Ovary (tissue), 9 donors: ENCODE results near the gene ADNP2. TPM values are rescaled to one million over a fixed set of nuclear protein-coding genes. Genes with fewer than 3 reads are reported as not detected.

Experiments used
- DNase-seq, 5 donors: peaks; one replicate each; pipeline ENCODE4 v3.0.0-alpha.2; 2019 to 2020
- H3K27ac ChIP-seq, 2 donors: fragments of 200-600 bp; one replicate each; pipeline versions ENCODE4 v1.5.1 to v1.8.0; 2019 to 2022
- H3K27me3 ChIP-seq: fragments of 200-600 bp; one replicate; pipeline ENCODE4 v1.8.0; 2022
- H3K36me3 ChIP-seq: fragments of 200-600 bp; sonication (generic); one replicate; pipeline ENCODE4 v1.5.1; 2019
- H3K4me1 ChIP-seq: one replicate; pipeline ENCODE4 v1.8.1; 2013; ENCODE audit warnings: mild to moderate bottlenecking, moderate library complexity; ENCODE audit not compliant: insufficient read depth
- H3K4me3 ChIP-seq: fragments of 200-600 bp; sonication (generic); one replicate; pipeline ENCODE4 v1.5.1; 2017
- H3K9me3 ChIP-seq, 2 donors: fragments of 200-600 bp in 1 of 2; sonication (generic) in 1 of 2; one replicate each; pipeline versions ENCODE4 v1.5.1 to v1.8.1; 2013 to 2019; ENCODE audit warnings: mild to moderate bottlenecking in 1 of 2, moderate library complexity in 1 of 2
- CTCF ChIP-seq, 3 donors: fragments of 450-650 bp in 2 of 3; fragments of 200-600 bp in 1 of 3; IDR thresholded peaks; one replicate each; pipeline versions ENCODE4 v1.5.1 to v1.8.0; 2016 to 2022; ENCODE audit warnings: antibody characterized with exemption in 3 of 3, mild to moderate bottlenecking in 1 of 3
- EP300 ChIP-seq: sonication (generic); formaldehyde crosslinking; IDR thresholded peaks from one replicate; pipeline ENCODE4 v1.6.1; 2017; ENCODE audit warnings: antibody characterized with exemption
- POLR2A ChIP-seq: fragments of 450-650 bp; IDR thresholded peaks from one replicate; pipeline ENCODE4 v1.6.1; 2017; ENCODE audit warnings: antibody characterized with exemption, mild to moderate bottlenecking, moderate library complexity
- WGBS, 3 donors: extraction: QIAGEN DNeasy Blood & Tissue Kit in 1 of 3; methylation state at CpG; one replicate each; pipeline versions ENCODE4 v1.1.5 to v1.1.7; 2013 to 2017; 5-methylcytosine and 5-hydroxymethylcytosine counted together
- intact Hi-C, 4 donors: fragments of 100-400 bp; cut with DNase I; formaldehyde crosslinking; loops; one replicate each; pipeline versions ENCODE4 v1.11.0 to v1.15.1; 2022 to 2023
- polyA plus RNA-seq, 2 donors: library from polyadenylated mRNA; stranded (reverse); fragments of 200-250 nt in 1 of 2; fragments of 350-450 nt in 1 of 2; fragmentation: Illumina TruSeq in 1 of 2; extraction: RNeasy Lipid Tissue Mini Kit (QIAGEN cat#74804) in 1 of 2; gene quantifications; one replicate each; pipeline ENCODE4 v1.2.3, GENCODE V29; 2013 to 2014
- total RNA-seq, 7 donors: library from RNA; depleted of rRNA in 2 of 7; stranded (reverse); fragments of >200 nt in 2 of 7; fragmentation: NEBNext Ultra II Directional in 3 of 7; extraction: Animal tissue kit (Norgen Biotek cat#: 25700) in 3 of 7; gene quantifications; one replicate each; pipeline versions ENCODE4 v1.1.0 to v1.2.4, GENCODE V29; 2016 to 2023
- donor health status: DM: no; HTN: no; CAD: no; lungs with moderate emphysema.
- donor health status: DM: no; HTN: no; CAD: no.
- donor health status: Bipolar disorder and iron deficiency.
- donor health status: DM: yes; HTN: yes; CAD: no.
- donor health status: DM: no; HTN: no; CAD: no.
- donor health status: DM: yes; HTN: yes; CAD: no.

Gene ADNP2
- total and polyA plus RNA-seq, 9 donors = 6.7 to 24.6 (median 16.7) TPM

- Histone ChIP-seq H3K9me3 (no peaks in the 10 kb centered on the region), H3K27me3 (no peaks in the 10 kb centered on the region), H3K36me3 (no peaks in the 10 kb centered on the region), H3K4me3 (no peak overlapping the region), H3K4me1 (peaks cover 2% of the 10 kb centered on the region), H3K27ac (no peak overlapping the region)
- intact Hi-C loops = no loop called here
- TF ChIP-seq EP300 = no peak
- no peak for TF ChIP-seq CTCF (IDR thresholded peaks at IDR 0.05)
- no peak for TF ChIP-seq POLR2A
- DNase-seq = no peak
- WGBS, 3 donors = 83 to 86% (median 83%) methylated on average over 6 of the region's 6 CpGs
These were observed 10.0 kb downstream of the ADNP2 start for GRCh38 chr18:80119111-80119510.

GRCh38 chr18:80120932-80121331 is 11.9 kb downstream of the ADNP2 start:
- H3K9me3 ChIP-seq = no peaks in the 10 kb centered on the region
- TF ChIP-seq POLR2A (no peak), EP300 (no peak), CTCF (IDR thresholded peaks at IDR 0.05) (no peak)

GRCh38 chr18:80124131-80124530 is 15.1 kb downstream of the ADNP2 start:
- Histone ChIP-seq H3K27me3 (no peaks in the 10 kb centered on the region), H3K9me3 (no peaks in the 10 kb centered on the region), H3K27ac (no peak overlapping the region), H3K4me3 (no peak overlapping the region), H3K36me3 (no peaks in the 10 kb centered on the region), H3K4me1 (no peaks in the 10 kb centered on the region)
- no peak for DNase-seq
- no peak for TF ChIP-seq POLR2A
- no peak for TF ChIP-seq CTCF (IDR thresholded peaks at IDR 0.05)
- no peak for TF ChIP-seq EP300
- intact Hi-C loops = no loop called here

More at GRCh38 chr18:80120932-80121331, 11.9 kb downstream of the ADNP2 start:
- no peak overlapping the region for H3K4me3 ChIP-seq
- no peaks in the 10 kb centered on the region for H3K27me3 ChIP-seq
- H3K4me1 ChIP-seq = no peaks in the 10 kb centered on the region
- no peak for DNase-seq
- H3K36me3 ChIP-seq = no peaks in the 10 kb centered on the region
- no peak overlapping the region for H3K27ac ChIP-seq
- intact Hi-C loops = no loop called here
- 0 to 88% (median 79%) methylated on average over 1 of the region's 1 CpG for WGBS, 3 donors

GRCh38 chr18:80126797-80127196 is 17.7 kb downstream of the ADNP2 start:
- H3K4me1 ChIP-seq = no peaks in the 10 kb centered on the region
- intact Hi-C loops = no loop called here
- H3K27me3 ChIP-seq = no peaks in the 10 kb centered on the region
- H3K27ac ChIP-seq = no peak overlapping the region
- 95 to 97% (median 95%) methylated on average over 9 of the region's 9 CpGs for WGBS, 3 donors
- no peak for TF ChIP-seq CTCF (IDR thresholded peaks at IDR 0.05)
- no peak for TF ChIP-seq EP300
- no peak for TF ChIP-seq POLR2A
- no peak overlapping the region for H3K4me3 ChIP-seq
- no peaks in the 10 kb centered on the region for H3K36me3 ChIP-seq
- no peak for DNase-seq
- no peaks in the 10 kb centered on the region for H3K9me3 ChIP-seq

- intact Hi-C loops = no loop called here
These were observed 18.6 kb downstream of the ADNP2 start for GRCh38 chr18:80127635-80128034.

More at GRCh38 chr18:80127635-80128034, 18.6 kb downstream of the ADNP2 start:
- no peaks in the 10 kb centered on the region for H3K4me1 ChIP-seq
- H3K9me3 ChIP-seq = no peaks in the 10 kb centered on the region
- no peaks in the 10 kb centered on the region for H3K36me3 ChIP-seq
- H3K27me3 ChIP-seq = no peaks in the 10 kb centered on the region
- no peak overlapping the region for H3K27ac ChIP-seq
- no peak for DNase-seq
- 91 to 96% (median 92%) methylated on average over 1 of the region's 1 CpG for WGBS, 3 donors
- TF ChIP-seq POLR2A (no peak), EP300 (no peak), CTCF (IDR thresholded peaks at IDR 0.05) (no peak)
- H3K4me3 ChIP-seq = no peak overlapping the region
